OCI-LY3 (cell line): ENCODE measurements around the gene NOTUM.

Experiments
- H2AFZ ChIP-seq: fragments of 200-600, 300-600 bp; shearing (Covaris generic); 2 replicates; pipeline ENCODE4 v1.6.0; 2014; ENCODE audit warnings: antibody characterized with exemption, low read depth, low read length
- H3K27ac ChIP-seq: fragments of 200-600, 300-600 bp; sonication (generic); 2 replicates; pipeline ENCODE4 v1.5.1; 2014; ENCODE audit warnings: mild to moderate bottlenecking, low read length, moderate library complexity, mixed read lengths
- H3K27me3 ChIP-seq: fragments of 200-600, 300-600 bp; sonication (generic); 2 replicates; pipeline ENCODE4 v1.6.1; 2014; ENCODE audit warnings: low read depth, low read length, mixed read lengths
- H3K36me3 ChIP-seq: fragments of 200-600, 300-600 bp; sonication (generic); replicated peaks from 2 replicates; pipeline ENCODE3; 2014; ENCODE audit warnings: low read depth, low read length, mixed read lengths
- H3K4me1 ChIP-seq: fragments of 300-600, 200-600 bp; sonication (generic); 2 replicates; pipeline ENCODE4 v1.6.1; 2014; ENCODE audit warnings: low read length, mixed read lengths
- H3K4me2 ChIP-seq: fragments of 200-600, 300-600 bp; sonication (generic); 2 replicates; pipeline ENCODE4 v1.6.1; 2014; ENCODE audit warnings: low read length, mixed read lengths
- H3K4me3 ChIP-seq: fragments of 300-600, 200-600 bp; sonication (generic); 2 replicates; pipeline ENCODE4 v1.5.1; 2014; ENCODE audit warnings: antibody characterized with exemption, mild to moderate bottlenecking, low read length, moderate library complexity
- H3K79me2 ChIP-seq: fragments of 300-600, 200-600 bp; shearing (Covaris generic); 2 replicates; pipeline ENCODE4 v1.6.1; 2014; ENCODE audit warnings: mild to moderate bottlenecking, low read length, mixed read lengths
- H3K9ac ChIP-seq: fragments of 300-600, 200-600 bp; shearing (Covaris generic); 2 replicates; pipeline ENCODE4 v1.6.0; 2014; ENCODE audit warnings: mild to moderate bottlenecking, low read length, moderate library complexity
- H3K9me3 ChIP-seq: fragments of 200-600, 300-600 bp; shearing (Covaris generic); 2 replicates; pipeline ENCODE4 v1.6.1; 2014; ENCODE audit warnings: low read length, mixed read lengths; ENCODE audit not compliant: insufficient read depth
- H4K20me1 ChIP-seq: fragments of 200-600, 300-600 bp; sonication (generic); 2 replicates; pipeline ENCODE4 v1.6.1; 2016; ENCODE audit warnings: low read length, mixed read lengths; ENCODE audit not compliant: insufficient read depth
- EZH2phosphoT487 ChIP-seq: fragments of 200-600 bp; shearing (Covaris generic); IDR thresholded peaks from 2 replicates; pipeline ENCODE4 v1.6.1; 2018; ENCODE audit warnings: antibody characterized with exemption, mixed run types, low read depth
- TF ChIP-seq, protein P1 (sequence below): fragments of 200-600, 300-600 bp; sonication (generic); IDR thresholded peaks from 2 replicates; pipeline ENCODE4 v1.5.1; 2014; ENCODE audit warnings: antibody characterized with exemption, low read length, low read depth

The NOTUM gene

DNA sequence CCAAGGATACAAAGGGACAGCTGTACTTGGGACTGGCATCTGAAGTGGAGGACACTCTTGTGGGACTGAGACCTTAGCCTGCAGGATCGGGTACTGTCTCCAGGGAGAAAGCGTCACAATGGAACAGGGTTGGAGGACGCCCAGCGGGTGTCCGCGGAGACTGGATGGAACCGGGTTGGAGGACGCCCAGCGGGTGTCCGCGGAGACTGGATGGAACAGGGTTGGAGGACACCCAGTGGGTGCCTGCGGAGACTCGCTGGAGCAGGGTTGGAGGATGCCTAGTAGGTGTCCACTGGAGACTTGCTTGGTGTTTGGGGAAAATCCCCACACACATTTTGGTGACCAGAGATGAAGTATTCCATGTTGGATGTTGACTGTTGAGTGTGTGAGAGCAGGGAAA lies 13.8 kb downstream of the NOTUM start, which contains the start of gene MYADML2:
MYADML2 (minus strand) TSS at position 45 of the 400 bp plus-strand sequence. CDS start 5,492 bp downstream, outside the sequence.
- H3K79me2 ChIP-seq, result no peaks in the 10 kb centered on the region
- no peaks in the 10 kb centered on the region for H4K20me1 ChIP-seq
- TF ChIP-seq, protein P1, sequence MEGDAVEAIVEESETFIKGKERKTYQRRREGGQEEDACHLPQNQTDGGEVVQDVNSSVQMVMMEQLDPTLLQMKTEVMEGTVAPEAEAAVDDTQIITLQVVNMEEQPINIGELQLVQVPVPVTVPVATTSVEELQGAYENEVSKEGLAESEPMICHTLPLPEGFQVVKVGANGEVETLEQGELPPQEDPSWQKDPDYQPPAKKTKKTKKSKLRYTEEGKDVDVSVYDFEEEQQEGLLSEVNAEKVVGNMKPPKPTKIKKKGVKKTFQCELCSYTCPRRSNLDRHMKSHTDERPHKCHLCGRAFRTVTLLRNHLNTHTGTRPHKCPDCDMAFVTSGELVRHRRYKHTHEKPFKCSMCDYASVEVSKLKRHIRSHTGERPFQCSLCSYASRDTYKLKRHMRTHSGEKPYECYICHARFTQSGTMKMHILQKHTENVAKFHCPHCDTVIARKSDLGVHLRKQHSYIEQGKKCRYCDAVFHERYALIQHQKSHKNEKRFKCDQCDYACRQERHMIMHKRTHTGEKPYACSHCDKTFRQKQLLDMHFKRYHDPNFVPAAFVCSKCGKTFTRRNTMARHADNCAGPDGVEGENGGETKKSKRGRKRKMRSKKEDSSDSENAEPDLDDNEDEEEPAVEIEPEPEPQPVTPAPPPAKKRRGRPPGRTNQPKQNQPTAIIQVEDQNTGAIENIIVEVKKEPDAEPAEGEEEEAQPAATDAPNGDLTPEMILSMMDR, result no peak
- no peak for TF ChIP-seq EZH2phosphoT487
- no peak within 1 kb of the TSS for H3K4me3 ChIP-seq
- H3K36me3 ChIP-seq, result no peaks in the 10 kb centered on the region
- H3K27ac ChIP-seq, result no peak within 1 kb of the TSS
- peaks cover 9% of the 10 kb centered on the region for H3K4me1 ChIP-seq
- peaks cover 8% of the 10 kb centered on the region; the same call in 1 of the 2 replicates for H3K27me3 ChIP-seq
- no peak within 1 kb of the TSS for H2AFZ ChIP-seq
- H3K9me3 ChIP-seq, result no peaks in the 10 kb centered on the region
- H3K9ac ChIP-seq, result no peak within 1 kb of the TSS
- no peak within 1 kb of the TSS for H3K4me2 ChIP-seq

DNA sequence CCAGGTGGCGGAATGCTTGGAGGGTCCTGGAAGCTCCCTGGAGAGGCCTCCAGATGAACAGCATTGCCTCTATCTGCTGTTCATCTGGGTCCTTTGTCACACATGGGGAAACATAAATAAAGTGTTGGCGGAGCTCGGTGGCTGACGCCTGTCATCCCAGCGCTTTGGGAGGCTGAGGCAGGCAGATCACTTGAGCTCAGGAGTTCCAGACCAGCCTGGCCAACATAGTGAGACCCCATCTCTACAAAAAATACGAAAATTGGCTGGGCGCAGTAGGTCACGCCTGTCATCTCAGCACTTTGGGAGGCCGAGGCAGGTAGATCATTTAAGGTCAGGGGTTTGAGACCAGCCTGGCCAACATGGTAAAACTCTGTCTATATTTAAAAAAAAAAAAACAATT lies 16.1 kb downstream of the NOTUM start:
- H3K27ac ChIP-seq, result no peak overlapping the region

DNA sequence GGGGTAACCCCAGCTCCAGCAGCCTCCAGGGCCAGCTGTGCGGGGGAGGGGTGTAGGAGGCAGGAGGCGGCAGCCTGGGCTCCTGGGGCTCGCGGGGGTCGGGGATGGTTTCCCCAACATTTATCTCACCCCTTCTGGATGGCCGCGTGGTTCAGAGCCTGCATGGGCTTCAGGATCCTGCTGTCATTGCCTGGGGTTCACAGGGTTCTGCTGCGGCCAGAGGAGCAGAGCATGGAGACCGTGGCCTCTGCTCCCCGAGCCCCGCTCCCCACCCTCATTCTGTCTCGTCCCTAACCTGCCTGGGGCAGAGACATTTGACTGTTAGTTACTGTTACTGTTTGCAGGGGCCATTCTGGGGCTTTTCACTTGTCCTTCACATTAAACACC lies 18.8 kb downstream of the NOTUM start:
- Histone ChIP-seq H3K9me3 (no peaks in the 10 kb centered on the region), H3K79me2 (no peaks in the 10 kb centered on the region), H3K27me3 (peaks cover 12% of the 10 kb centered on the region; the same call in 1 of the 2 replicates), H3K4me2 (peak overlapping the region; percentile 36), H3K27ac (no peak overlapping the region), H3K4me3 (peak overlapping the region; percentile 10; the same call in 1 of the 2 replicates), H4K20me1 (no peaks in the 10 kb centered on the region), H3K4me1 (peaks cover 14% of the 10 kb centered on the region), H3K36me3 (no peaks in the 10 kb centered on the region), H3K9ac (no peak overlapping the region), H2AFZ (no peak overlapping the region)
- TF ChIP-seq, protein P1, result no peak
- TF ChIP-seq EZH2phosphoT487, result no peak

More for the DNA sequence above, 16.1 kb downstream of the NOTUM start:
- Histone ChIP-seq H3K27me3 (peaks cover 12% of the 10 kb centered on the region; the same call in 1 of the 2 replicates), H3K9ac (no peak overlapping the region), H3K4me3 (no peak overlapping the region), H3K4me2 (no peak overlapping the region), H3K79me2 (no peaks in the 10 kb centered on the region), H2AFZ (no peak overlapping the region), H3K9me3 (no peaks in the 10 kb centered on the region), H3K36me3 (no peaks in the 10 kb centered on the region), H4K20me1 (no peaks in the 10 kb centered on the region), H3K4me1 (peaks cover 14% of the 10 kb centered on the region)
- TF ChIP-seq EZH2phosphoT487, result no peak
- TF ChIP-seq, protein P1, result no peak

DNA sequence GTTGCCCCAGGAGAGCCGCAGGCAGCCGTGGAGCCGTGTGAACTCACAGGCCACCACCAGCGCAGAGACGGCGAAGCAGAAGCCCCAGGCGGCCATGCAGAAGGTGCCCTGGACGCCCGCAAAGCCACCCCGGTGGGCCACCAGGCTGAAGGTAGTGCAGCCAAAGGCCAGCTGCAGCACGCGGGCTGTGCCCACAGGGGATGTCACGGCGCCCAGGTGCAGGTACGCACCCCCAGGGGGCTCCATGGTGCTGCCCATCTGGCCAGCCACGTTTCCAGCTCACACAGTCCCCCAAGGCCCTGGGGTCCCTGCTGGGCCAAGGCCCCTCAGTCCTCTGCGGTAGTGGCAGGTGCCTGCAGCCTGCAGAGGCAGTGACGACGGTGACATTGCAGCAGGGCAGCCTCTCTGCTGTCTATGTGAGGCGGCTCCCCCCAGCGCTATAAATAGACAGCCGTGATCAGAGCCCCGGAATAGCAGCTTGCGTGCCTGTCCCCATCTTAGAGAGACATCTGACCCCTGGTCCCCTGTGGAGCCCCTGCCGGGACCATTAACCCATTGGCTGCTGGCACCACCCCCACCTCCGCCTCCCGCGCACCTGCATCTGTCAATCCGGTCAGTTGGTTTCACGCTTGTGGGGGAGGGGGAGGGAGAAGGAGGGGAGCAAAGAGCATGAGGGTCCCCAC lies 19.4 kb downstream of the NOTUM start:
- H3K4me1 ChIP-seq, result peaks cover 14% of the 10 kb centered on the region
- H3K4me2 ChIP-seq, result peak overlapping the region; percentile 36

More for the DNA sequence above, 19.4 kb downstream of the NOTUM start:
- Histone ChIP-seq H3K9me3 (no peaks in the 10 kb centered on the region), H3K36me3 (no peaks in the 10 kb centered on the region), H3K27ac (no peak overlapping the region), H3K9ac (no peak overlapping the region), H3K79me2 (peaks cover 3% of the 10 kb centered on the region; the same call in 1 of the 2 replicates), H3K27me3 (peaks cover 12% of the 10 kb centered on the region; the same call in 1 of the 2 replicates), H2AFZ (no peak overlapping the region), H4K20me1 (no peaks in the 10 kb centered on the region), H3K4me3 (peak overlapping the region; percentile 10; the same call in 1 of the 2 replicates)
- no peak for TF ChIP-seq EZH2phosphoT487
